ENCODE measurements around the gene ADAR.

ADAR gene

DNA sequence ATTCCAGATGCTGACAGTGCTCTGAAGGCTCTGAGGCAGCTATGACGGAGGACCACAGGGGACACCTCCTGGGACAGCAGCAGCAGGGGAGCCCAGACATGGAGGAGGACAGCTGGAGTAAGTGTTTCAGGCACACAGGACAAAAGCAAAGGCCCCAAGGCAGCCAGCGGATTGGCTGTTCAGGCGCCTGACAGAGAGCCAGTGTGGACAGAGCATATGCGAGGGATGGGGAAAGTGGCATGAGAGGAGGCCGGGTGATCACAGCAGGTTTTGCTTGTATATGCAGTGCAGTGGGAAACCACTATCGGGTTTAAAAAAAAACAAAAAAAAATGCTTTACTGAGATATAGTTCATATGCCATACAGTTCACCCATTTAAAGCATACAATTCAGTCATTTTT lies 21.3 kb downstream of the ADAR start:
- DNase-seq (ENCODE audit: low read depth in 2 of 3, low spot score in 2 of 3), result no peak

DNA sequence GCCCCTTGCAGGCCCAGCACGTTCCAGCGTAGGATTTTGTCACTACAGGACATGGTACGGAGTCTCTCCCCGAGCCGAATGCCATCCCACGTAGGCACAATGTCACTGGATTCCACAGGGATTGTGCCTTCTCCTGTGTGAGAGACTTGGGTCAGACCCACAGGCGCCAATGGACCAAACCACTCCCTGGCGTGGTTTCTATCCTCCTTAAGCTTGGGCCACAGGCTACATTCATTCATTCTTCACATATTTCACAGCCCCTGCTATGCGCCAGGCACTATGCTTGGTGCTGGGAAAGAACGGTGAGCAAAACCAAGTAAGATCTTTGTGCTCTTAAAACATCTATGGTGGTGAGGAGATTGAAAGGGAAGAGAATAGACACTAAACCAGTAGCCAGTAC lies 21.8 kb downstream of the ADAR start:
- no peak for DNase-seq (ENCODE audit: low read depth in 2 of 3, low spot score in 2 of 3)

DNA sequence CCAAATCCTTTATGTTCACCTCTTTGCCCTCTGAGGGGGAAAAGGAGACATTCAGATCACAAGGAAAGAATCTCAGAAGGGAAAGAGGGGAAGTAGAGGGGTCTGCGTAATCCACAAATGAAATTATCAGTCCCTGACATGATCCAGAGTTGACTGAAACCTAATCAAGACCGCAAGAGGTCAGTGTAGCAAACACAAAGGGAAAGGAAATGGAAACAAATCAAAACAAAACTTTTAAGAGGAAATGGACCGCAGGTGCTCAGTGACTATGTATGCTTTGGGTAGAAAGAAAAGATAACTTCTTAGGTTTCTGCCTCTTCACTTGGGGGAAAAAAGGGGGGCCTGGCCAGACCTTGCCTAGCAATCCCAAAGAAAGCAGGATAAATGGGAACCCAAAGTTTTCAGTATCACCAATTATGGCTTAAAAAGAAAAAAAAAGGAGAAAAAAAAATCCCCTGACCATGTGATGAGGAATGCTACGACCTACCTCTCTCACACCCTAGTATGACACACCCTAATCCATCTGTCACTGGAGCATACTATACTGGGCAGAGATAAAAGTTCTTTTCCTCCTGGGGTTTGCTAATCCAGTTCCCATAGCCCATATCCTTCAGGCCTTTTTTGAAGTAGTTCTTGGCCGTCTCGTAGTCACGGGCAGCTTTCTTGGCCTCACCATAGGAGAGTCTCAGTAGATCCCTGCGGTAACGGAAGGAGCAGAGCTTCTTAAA lies 23.6 kb downstream of the ADAR start:
- DNase-seq (ENCODE audit: low read depth in 2 of 3, low spot score in 2 of 3), result no peak

DNA sequence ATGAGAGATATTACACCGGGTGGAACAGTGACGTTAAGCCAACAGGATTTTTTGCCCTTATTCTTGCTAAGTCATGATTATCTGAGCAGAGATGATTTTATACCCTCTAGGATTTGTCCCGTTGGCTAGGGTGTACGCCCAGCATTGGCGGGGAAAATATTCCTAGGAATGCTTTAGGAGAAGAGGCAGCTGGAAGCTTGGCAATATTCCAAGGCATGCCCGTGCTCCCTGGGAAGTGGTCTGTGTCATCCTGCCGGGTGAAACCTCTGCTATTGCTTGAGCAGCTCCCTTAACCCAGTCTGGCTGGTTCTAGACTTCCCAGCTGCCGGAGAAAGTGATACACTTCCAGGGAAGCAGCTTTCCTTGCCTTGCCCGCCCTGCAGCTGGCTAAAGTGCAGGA lies 24.2 kb downstream of the ADAR start:
- DNase-seq (ENCODE audit: low read depth in 2 of 3, low spot score in 2 of 3), result no peak

DNA sequence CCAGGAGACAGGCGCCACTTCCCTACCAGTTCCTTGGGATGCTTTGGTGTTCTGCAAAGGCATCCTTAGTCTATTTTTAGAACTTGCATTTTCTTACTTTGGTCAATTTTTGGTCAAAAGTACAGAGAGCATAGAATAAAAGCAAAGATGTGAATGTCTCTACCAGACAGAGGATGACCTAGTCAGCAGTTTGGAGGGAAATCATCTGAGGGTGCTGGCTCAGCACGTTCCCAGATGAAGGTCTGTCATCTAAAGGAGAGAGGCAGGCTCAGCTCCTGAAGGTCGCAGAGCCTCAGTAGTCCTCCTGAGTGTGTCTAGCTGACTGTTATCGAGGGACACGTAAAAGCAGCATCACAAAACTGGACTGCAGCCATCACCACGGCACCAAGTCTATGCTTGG lies 25.1 kb downstream of the ADAR start:
- DNase-seq (ENCODE audit: low read depth in 2 of 3, low spot score in 2 of 3), result no peak

DNA sequence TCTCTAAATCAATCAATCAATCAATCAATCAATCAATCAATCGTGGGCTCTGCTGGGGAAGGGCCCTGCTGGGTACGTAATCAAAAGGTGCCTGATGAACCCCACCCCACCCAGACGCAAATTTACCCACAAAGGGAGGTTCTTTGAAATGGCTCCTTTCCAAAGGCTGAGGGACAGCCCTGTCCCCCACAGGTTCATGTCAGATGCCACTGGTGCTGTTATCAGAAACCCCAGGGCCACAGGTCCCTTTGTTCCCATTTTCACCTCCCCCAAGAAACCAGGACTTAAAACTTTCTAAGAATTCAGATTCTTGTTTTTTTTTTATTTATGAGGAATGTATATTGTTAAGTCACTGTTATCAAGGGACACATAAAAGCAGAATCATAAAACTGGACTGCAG lies 26.2 kb downstream of the ADAR start:
- DNase-seq (ENCODE audit: low read depth in 2 of 3, low spot score in 2 of 3), result no peak

DNA sequence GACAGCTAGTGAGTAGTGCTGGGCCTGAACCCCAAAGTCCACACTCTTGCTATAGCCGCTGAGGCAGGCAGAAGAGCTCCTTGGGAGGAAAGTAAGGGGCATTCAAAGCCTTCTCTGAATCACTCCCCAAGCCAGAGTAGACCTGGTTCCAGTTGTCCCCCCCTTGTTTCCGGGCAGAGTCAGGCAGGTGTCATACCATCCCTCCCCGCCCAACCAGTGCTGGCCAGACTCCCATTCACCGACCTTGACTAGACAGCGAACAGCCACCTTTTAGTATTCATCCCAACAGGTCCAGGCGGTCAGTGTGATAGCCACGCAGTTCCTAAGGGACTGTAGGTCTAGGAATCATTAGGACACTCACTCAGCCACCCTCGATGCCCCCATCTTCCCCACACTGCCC lies 28.6 kb downstream of the ADAR start:
- no peak for DNase-seq (ENCODE audit: low read depth in 2 of 3, low spot score in 2 of 3)

DNA sequence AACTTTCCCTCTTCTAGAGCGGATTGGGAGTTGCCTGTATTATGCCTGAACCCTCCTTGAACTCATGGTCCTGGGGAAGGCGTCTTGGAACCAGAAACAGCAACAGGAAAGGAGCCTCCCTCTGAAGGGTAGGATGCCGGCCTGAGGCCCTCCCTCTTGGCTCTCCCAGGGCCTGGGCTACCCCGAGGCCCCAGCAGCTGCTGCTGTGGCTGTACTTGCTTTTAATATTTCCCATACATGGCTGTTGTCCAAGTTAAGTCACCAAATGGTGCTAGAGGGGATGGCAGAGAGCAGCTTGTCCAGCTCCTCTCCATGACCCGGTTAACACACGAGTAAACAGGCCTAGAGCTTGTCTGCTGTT lies 29.9 kb downstream of the ADAR start:
- DNase-seq (ENCODE audit: low read depth in 2 of 3, low spot score in 2 of 3), result no peak

DNA sequence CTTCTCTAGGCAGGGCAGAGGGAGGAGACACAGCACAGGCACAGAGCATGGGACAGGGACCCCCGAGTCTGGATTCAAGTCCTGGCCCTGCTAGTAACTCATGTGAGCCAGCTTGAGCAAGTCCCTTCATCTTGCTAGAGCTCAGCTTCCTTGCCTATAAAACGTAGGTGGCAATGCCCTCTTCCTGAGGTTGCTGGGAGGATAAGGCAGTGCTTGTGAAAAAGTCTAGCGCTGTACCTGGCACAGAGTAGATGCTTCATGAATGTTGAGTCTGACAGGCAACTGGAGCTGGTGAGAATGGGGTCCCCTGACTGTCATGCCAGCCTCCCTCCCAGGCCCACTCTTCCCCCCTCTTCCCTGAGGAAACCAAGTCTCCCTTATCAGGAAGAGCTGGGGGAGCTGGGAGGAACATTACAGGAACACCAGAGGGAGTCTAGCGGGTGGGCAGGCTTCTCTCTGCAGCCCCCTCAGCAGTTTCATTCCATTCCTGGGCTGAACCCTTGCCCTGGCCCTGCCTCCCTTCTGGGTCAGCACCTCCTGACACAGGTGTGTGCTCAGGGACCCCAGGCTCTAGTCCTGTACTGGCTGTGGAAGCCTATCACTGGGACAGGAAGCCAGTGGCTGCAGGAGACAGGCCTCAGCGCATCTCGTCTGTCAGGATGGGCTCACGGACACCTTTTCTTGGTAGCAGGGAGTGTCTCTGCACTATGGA lies 30.5 kb downstream of the ADAR start:
- DNase-seq (ENCODE audit: low read depth in 2 of 3, low spot score in 2 of 3), result no peak

DNA sequence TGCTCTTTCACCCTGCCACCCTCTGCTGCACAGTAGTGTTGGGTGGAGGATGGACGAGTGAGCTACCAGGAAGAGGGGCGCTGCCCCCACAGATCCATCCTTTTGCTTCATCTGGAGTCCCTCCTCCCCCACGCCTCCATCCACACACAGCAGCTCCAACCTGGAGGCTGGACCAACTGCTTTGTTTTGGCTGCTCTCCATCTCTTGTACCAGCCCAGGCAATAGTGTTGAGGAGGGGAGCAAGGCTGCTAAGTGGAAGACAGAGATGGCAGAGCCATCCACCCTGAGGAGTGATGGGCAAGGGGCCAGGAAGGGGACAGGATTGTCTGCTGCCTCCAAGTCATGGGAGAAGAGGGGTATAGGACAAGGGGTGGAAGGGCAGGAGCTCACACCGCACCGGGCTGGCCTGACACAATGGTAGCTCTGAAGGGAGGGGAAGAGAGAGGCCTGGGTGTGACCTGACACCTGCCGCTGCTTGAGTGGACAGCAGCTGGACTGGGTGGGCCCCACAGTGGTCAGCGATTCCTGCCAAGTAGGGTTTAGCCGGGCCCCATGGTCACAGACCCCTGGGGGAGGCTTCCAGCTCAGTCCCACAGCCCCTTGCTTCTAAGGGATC lies 31.9 kb downstream of the ADAR start:
- DNase-seq (ENCODE audit: low read depth in 2 of 3, low spot score in 2 of 3), result no peak

DNA sequence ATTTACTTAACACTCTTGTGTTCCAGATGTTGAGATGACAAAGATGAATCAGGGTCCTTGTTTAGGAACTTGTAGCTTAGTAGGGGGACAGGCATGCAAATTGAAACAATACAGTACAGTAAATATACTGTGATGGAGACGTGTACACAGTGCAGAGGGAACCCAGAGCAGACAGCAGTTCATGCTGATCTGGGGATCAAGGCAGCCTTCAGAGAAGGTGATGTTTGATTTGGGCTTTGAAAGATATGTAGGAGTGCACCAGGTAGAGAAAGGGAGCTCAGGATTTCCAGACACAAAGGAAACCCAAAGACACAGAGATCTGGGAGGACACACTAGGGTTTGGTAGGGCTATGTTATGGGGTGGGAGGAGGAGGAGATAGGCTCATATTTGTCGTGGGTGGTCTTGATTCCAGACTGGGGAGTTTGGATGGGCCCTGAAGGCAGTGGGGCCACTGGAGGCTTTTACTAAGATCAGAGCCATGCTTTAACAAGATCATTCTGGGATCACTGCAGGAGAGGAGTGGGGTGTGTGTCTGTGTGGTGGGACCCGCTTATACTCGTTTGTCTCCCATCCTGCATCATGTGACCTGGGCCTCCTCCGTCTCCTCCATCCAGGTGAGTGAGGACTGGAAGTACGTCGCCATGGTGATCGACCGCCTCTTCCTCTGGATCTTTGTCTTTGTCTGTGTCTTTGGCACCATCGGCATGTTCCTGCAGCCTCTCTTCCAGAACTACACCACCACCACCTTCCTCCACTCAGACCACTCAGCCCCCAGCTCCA lies 32.6 kb downstream of the ADAR start:
- no peak for DNase-seq (ENCODE audit: low read depth in 2 of 3, low spot score in 2 of 3)

DNA sequence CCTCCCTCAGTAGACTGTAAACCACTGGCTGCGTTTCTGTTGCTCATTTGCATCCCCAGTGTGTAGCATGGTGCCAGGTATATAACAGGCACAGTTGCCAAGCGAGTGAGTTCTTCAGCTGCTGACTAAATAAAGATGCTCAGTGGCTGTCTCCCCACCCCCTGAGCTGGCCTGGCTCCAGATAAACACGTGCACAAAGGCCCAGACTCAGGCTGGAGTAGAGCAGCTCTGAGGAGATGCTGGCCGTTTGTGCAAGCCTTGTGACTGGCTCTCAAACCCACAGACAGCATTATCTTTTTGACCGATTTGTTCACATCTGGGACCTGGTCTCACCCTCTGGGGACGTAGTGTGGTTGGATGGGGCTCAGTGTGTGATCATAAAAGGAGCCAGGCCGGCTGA lies 33.3 kb downstream of the ADAR start:
- DNase-seq (ENCODE audit: low read depth in 2 of 3, low spot score in 2 of 3), result no peak

DNA sequence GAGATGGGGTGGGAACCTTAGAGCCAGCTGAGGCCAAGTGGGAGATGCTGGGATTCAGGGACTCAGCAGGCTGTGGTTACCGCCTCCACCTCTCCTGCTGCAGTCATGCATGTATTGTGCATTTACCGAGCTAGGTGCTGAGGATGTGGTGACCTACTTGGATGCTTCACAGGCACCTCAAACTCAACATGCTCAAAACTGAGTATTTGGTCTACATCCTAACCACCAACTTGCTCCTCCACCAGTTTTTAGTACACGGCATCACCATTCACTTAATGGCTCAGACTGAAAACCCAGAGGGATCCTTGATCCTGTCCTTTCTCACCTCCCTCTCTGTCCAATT lies 34.8 kb downstream of the ADAR start:
- DNase-seq (ENCODE audit: low read depth in 2 of 3, low spot score in 2 of 3), result no peak

DNA sequence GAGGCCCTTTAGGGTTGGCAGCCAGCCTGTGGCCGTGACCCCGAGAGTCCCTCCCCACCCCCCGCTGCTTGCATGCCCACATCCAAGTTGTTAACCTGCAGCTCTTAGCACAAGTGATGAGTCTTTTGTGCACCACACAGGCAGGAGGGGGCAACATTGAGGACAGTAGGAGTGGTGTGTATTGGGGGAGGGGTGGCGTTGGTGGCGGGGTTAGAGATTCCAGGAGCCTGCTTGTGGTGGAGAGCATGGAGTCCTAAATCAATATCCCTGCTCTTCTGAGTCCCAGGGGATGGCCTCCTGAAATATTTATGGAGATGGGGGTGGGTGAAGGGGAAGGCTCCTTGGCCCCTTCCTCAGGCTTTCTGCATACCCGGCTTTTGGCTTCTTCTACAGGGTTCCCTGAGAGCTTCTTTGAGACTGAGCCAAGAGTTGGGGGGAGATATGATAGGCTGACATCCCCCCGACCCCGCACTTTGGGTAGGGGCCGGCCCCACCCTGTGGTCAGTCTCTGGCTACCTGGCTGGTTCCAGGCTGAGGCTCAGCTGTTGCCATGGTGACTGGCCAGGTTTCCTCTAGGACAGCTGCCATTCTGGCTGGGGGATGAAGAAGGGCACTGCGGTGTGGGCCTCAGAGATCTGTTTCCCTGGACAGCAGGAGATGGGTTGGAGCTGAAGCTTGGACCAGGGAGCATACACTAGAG lies 35.4 kb downstream of the ADAR start:
- DNase-seq (ENCODE audit: low read depth in 2 of 3, low spot score in 2 of 3), result no peak

DNA sequence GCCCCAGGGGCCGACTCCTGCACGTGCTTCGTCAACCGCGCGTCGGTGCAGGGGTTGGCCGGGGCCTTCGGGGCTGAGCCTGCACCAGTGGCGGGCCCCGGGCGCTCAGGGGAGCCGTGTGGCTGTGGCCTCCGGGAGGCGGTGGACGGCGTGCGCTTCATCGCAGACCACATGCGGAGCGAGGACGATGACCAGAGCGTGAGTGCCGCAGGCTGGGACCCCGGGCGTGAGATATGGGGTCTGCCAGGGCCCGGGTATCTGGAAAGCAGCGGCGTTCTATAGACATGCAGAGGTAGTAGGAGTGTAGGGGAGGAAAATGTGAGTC lies 36.1 kb downstream of the ADAR start:
- no peak for DNase-seq (ENCODE audit: low read depth in 2 of 3, low spot score in 2 of 3)

DNA sequence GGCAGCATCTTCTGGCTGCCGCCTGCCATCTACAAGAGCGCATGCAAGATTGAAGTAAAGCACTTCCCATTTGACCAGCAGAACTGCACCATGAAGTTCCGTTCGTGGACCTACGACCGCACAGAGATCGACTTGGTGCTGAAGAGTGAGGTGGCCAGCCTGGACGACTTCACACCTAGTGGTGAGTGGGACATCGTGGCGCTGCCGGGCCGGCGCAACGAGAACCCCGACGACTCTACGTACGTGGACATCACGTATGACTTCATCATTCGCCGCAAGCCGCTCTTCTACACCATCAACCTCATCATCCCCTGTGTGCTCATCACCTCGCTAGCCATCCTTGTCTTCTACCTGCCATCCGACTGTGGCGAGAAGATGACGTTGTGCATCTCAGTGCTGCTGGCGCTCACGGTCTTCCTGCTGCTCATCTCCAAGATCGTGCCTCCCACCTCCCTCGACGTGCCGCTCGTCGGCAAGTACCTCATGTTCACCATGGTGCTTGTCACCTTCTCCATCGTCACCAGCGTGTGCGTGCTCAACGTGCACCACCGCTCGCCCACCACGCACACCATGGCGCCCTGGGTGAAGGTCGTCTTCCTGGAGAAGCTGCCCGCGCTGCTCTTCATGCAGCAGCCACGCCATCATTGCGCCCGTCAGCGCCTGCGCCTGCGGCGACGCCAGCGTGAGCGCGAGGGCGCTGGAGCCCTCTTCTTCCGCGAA lies 36.6 kb downstream of the ADAR start:
- DNase-seq (ENCODE audit: low read depth in 2 of 3, low spot score in 2 of 3), result no peak

DNA sequence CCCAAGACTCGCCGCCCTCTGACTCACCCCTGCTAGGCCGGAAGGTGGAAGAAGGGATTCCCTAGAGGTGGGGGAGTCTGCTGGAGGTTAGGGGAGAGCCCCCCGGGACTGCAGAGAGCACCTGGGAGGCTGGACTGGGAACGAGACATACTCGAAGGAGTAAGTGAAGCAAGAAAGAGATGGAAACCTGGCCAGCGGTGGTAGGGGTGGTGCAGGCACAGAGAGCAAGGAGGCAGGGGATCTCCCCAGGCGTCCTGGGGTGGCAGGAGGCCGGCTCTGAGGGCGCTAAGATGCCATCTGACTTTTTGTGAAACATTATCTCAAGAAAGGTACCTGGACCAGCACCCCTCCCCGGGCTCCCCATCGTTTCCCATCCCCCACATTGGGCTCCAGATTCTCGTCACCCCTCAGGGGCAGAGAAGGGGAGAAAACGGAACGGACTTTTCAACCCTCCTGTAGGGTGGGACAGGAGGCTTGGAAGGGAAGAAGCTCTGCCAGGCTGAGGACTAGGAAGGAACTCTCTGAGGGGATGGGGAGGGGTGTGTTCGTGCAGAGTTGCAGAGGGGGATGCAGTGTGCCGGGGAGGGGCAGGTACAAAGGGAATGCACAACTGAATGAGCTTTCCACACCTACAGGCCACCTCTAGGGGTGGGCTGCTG lies 39.7 kb downstream of the ADAR start:
- no peak for DNase-seq (ENCODE audit: low read depth in 2 of 3, low spot score in 2 of 3)

DNA sequence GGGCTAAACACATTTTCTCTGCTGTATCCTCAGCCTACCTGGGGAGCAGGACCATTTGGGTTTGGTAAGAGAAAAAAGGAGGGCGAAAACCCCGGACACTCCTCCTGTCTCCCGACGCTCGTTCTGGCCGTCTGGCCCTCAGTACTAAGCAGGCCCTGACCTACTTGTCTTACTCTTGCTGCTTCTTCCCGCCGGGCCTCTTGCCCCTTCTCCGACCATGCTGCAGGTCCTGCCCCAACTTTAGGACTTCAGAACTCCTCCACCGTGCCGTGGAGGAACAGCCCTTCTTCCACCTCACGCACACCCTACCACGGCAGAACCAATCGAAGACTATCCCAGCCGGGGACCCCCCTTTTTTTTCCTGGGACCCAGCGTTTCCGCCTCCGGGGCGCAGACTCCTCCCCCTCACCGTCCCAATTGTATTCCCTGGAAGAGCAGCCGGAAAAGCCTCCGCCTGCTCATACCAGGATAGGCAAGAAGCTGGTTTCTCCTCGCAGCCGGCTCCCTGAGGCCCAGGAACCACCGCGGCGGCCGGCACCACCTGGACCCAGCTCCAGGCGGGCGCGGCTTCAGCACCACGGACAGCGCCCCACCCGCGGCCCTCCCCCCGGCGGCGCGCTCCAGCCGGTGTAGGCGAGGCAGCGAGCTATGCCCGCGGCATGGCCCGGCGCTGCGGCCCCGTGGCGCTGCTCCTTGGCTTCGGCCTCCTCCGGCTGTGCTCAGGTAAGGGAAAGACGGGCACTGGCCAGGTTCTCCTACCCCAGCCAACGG lies 40.4 kb downstream of the ADAR start, which contains the start of gene CHRNB2:
Gene CHRNB2, plus strand, starts transcription at position 393 of the 771 bp plus-strand sequence. Its CDS starts 267 bp downstream, at position 660.
- DNase-seq (ENCODE audit: low read depth in 2 of 3, low spot score in 2 of 3), result peak; percentile 27 to 48 (median 44)

DNA sequence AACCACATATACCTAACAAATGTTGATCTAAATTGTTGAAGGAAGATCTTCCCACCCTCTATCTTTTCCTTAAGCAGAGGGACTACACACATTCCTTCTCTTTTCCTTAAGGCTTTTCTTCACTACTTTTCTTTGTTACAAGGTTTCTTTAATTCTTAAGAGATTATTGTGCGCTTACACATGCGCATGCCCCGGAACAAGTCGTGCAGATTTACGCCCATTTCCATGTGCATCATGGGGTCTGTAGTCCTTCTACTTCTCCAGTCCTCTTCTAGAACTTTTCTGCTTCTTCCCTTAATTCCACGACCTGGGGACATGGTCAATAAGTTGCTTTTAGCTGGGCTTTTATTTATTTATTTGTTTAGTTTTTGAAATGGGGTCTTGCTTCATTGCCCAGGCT lies 42.1 kb downstream of the ADAR start:
- no peak for DNase-seq (ENCODE audit: low read depth in 2 of 3, low spot score in 2 of 3)

Measured in activated CD8-positive, alpha-beta memory T cell treated with anti-CD3 and anti-CD28 coated beads for 48 hours (primary cell).